Measurements from ENCODE around the gene PTH1R. TPM values are rescaled to one million over a fixed set of nuclear protein-coding genes. Genes with fewer than 3 reads are reported as not detected.

The PTH1R gene
- total RNA-seq, 2 donors from 2014 or later = 0.69 to 4.8 TPM

GRCh38 chr3:46857485-46858341 is 19.8 kb upstream of the PTH1R start:
- H3K27me3 ChIP-seq (ENCODE audit: control insufficient read depth, insufficient read depth, low read length, poor library complexity, severe bottlenecking) = no peaks in the 10 kb centered on the region
- no peak overlapping the region for H3K27ac ChIP-seq (ENCODE audit: low read depth, low read length)
- no peak overlapping the region for H3K9ac ChIP-seq (ENCODE audit: extremely low read depth, low read length, poor library complexity, severe bottlenecking)
- H3K36me3 ChIP-seq (ENCODE audit: control insufficient read depth, insufficient read depth, low read length) = no peaks in the 10 kb centered on the region
- Mint-ChIP-seq H3K36me3 (ENCODE audit: low read depth) (no peaks in the 10 kb centered on the region), H3K27me3 (ENCODE audit: insufficient read depth) (peaks cover 9% of the 10 kb centered on the region), H3K4me1 (no peaks in the 10 kb centered on the region), H3K27ac (no peak overlapping the region), H3K4me3 (no peak overlapping the region), H3K9me3 (no peaks in the 10 kb centered on the region)
- WGBS, 2 experiments (ENCODE audit: insufficient coverage in 1 of 2, insufficient read length in 1 of 2) = 81 to 88% methylated on average over 7 to 10 of the region's 10 CpGs
- peak; percentile 40 for DNase-seq
- H3K9me3 ChIP-seq (ENCODE audit: control insufficient read depth, low read length) = no peaks in the 10 kb centered on the region
- H3K4me1 ChIP-seq (ENCODE audit: control insufficient read depth, insufficient read depth, low read length) = no peaks in the 10 kb centered on the region
- no peak for TF ChIP-seq CTCF (conservative IDR thresholded peaks at IDR 0.05)
- H3K4me3 ChIP-seq (ENCODE audit: low read length) = no peak overlapping the region

DNA sequence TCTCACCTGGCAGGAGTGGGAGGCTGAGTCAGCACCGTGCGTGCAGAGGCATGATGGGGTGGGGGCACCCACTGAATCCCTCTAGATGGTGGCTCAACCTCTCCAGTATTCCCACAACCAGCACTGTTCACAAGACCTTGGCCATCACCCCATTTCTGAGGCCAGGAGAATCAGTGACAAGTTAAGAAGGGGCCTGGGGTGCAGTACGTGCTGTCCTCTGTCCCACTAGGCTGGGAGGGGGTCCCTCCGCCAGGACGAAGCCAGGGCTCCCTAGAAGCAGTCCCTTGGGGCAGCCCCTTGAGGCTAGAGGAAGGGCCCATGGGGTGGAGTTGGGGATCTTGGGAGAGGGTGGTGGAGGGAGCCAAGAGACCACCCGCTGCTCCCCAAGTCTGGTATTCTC is 19.1 kb upstream of the PTH1R start:
- peak; percentile 24 for DNase-seq
- WGBS, 2 experiments (ENCODE audit: insufficient coverage in 1 of 2, insufficient read length in 1 of 2) = 87 to 90% methylated on average over 2 to 6 of the region's 6 CpGs
- no peaks in the 10 kb centered on the region for H3K4me1 Mint-ChIP-seq
- H3K27ac Mint-ChIP-seq = no peak overlapping the region
- H3K36me3 Mint-ChIP-seq (ENCODE audit: low read depth) = no peaks in the 10 kb centered on the region
- Histone ChIP-seq H3K9ac (ENCODE audit: extremely low read depth, low read length, poor library complexity, severe bottlenecking) (no peak overlapping the region), H3K27ac (ENCODE audit: low read depth, low read length) (no peak overlapping the region), H3K4me3 (ENCODE audit: low read length) (no peak overlapping the region), H3K36me3 (ENCODE audit: control insufficient read depth, insufficient read depth, low read length) (no peaks in the 10 kb centered on the region), H3K27me3 (ENCODE audit: control insufficient read depth, insufficient read depth, low read length, poor library complexity, severe bottlenecking) (no peaks in the 10 kb centered on the region), H3K4me1 (ENCODE audit: control insufficient read depth, insufficient read depth, low read length) (no peaks in the 10 kb centered on the region), H3K9me3 (ENCODE audit: control insufficient read depth, low read length) (no peaks in the 10 kb centered on the region)
- TF ChIP-seq CTCF (conservative IDR thresholded peaks at IDR 0.05) = no peak
- H3K4me3 Mint-ChIP-seq = no peak overlapping the region
- H3K27me3 Mint-ChIP-seq (ENCODE audit: insufficient read depth) = peaks cover 9% of the 10 kb centered on the region
- no peaks in the 10 kb centered on the region for H3K9me3 Mint-ChIP-seq

- peaks cover 9% of the 10 kb centered on the region for H3K27me3 Mint-ChIP-seq (ENCODE audit: insufficient read depth)
- no peak overlapping the region for H3K4me3 Mint-ChIP-seq
- no peak overlapping the region for H3K27ac ChIP-seq (ENCODE audit: low read depth, low read length)
Measured at GRCh38 chr3:46859001-46859710, 18.4 kb upstream of the PTH1R start.

More at GRCh38 chr3:46859001-46859710, 18.4 kb upstream of the PTH1R start:
- Histone ChIP-seq H3K36me3 (ENCODE audit: control insufficient read depth, insufficient read depth, low read length) (no peaks in the 10 kb centered on the region), H3K4me3 (ENCODE audit: low read length) (no peak overlapping the region), H3K9ac (ENCODE audit: extremely low read depth, low read length, poor library complexity, severe bottlenecking) (no peak overlapping the region), H3K9me3 (ENCODE audit: control insufficient read depth, low read length) (no peaks in the 10 kb centered on the region), H3K4me1 (ENCODE audit: control insufficient read depth, insufficient read depth, low read length) (no peaks in the 10 kb centered on the region), H3K27me3 (ENCODE audit: control insufficient read depth, insufficient read depth, low read length, poor library complexity, severe bottlenecking) (no peaks in the 10 kb centered on the region)
- H3K27ac Mint-ChIP-seq = no peak overlapping the region
- 79 to 83% methylated on average over 9 to 11 of the region's 11 CpGs for WGBS, 2 experiments (ENCODE audit: insufficient coverage in 1 of 2, insufficient read length in 1 of 2)
- H3K4me1 Mint-ChIP-seq = no peaks in the 10 kb centered on the region
- no peaks in the 10 kb centered on the region for H3K36me3 Mint-ChIP-seq (ENCODE audit: low read depth)
- DNase-seq = peak; percentile 41
- no peak for TF ChIP-seq CTCF (conservative IDR thresholded peaks at IDR 0.05)
- H3K9me3 Mint-ChIP-seq = no peaks in the 10 kb centered on the region
